Measurements from ENCODE around the gene NANOS2.
"Not testable (repeated sequence)": the region's sequence is repeated elsewhere in the genome, so short reads cannot be mapped to it uniquely, and the experiment has no call there.

NANOS2 gene

DNA sequence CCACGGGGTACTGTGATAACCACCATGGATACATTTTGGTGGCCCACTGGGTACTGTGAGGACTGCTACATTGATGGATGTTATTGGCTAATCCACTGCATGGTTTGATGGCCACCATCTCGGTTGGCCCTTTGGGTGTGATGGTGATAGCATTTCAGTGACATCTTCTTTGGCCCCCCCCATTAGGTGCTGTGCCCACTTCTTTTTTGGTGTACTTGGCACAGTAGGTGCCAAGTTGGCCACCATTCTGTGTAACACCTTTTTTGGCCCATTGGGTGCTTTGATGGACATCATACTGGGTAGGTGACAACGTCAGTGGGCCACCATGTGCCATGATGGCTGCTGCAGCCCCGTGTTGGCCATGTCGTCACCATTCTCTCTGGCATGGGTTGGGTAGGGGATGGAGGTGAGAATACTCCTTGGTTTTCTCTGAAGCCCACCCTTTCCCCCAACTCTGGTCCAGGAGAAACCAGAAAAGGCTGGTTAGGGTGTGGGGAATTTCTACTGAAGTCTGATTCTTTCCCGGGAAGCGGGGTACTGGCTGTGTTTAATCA is 41.3 kb downstream of the NANOS2 start:
- Histone ChIP-seq H2AFZ (ENCODE audit: low read length, unreplicated experiment) (no peak overlapping the region), H3K27me3 (ENCODE audit: insufficient read depth, low read length) (no peaks in the 10 kb centered on the region), H3K4me1 (ENCODE audit: control insufficient read depth, insufficient read depth, low read length, unreplicated experiment) (no peaks in the 10 kb centered on the region), H3K36me3 (ENCODE audit: insufficient read depth, low read length) (no peaks in the 10 kb centered on the region), H3K4me3 (ENCODE audit: low read depth, low read length) (no peak overlapping the region), H3K27ac (ENCODE audit: low read depth, low read length) (no peak overlapping the region), H3K79me2 (ENCODE audit: control insufficient read depth, insufficient read depth, low read length, unreplicated experiment) (no peaks in the 10 kb centered on the region)

DNA sequence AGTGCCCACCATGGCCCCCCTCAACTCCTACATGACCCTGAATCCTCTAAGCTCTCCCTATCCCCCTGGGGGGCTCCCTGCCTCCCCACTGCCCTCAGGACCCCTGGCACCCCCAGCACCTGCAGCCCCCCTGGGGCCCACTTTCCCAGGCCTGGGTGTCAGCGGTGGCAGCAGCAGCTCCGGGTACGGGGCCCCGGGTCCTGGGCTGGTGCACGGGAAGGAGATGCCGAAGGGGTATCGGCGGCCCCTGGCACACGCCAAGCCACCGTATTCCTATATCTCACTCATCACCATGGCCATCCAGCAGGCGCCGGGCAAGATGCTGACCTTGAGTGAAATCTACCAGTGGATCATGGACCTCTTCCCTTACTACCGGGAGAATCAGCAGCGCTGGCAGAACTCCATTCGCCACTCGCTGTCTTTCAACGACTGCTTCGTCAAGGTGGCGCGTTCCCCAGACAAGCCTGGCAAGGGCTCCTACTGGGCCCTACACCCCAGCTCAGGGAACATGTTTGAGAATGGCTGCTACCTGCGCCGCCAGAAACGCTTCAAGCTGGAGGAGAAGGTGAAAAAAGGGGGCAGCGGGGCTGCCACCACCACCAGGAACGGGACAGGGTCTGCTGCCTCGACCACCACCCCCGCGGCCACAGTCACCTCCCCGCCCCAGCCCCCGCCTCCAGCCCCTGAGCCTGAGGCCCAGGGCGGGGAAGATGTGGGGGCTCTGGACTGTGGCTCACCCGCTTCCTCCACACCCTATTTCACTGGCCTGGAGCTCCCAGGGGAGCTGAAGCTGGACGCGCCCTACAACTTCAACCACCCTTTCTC is 42.3 kb downstream of the NANOS2 start:
- H3K4me1 ChIP-seq (ENCODE audit: control insufficient read depth, insufficient read depth, low read length, unreplicated experiment), result no peaks in the 10 kb centered on the region
- H3K27ac ChIP-seq (ENCODE audit: low read depth, low read length), result no peak overlapping the region

DNA sequence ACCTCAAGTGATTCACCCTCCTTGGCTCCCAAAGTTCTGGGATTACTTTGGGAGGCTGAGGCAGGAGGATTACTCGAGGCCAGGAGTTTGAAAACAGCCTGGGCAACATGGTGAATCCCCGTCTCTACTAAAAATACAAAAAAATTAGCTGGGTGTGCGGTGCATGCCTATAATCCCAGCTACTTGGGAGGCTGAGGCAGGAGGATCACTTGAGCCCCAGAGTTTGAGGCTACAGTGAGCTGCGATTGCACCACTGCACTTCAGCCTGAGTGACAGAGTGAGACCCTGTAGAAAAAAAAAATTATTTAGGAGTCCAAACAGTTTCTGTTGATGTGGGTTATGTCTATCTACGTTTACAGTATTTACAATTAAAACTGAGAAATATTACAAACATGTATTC is 43.8 kb downstream of the NANOS2 start:
- Histone ChIP-seq H3K27ac (ENCODE audit: low read depth, low read length) (no peak overlapping the region), H2AFZ (ENCODE audit: low read length, unreplicated experiment) (no peak overlapping the region), H3K36me3 (ENCODE audit: insufficient read depth, low read length) (no peaks in the 10 kb centered on the region), H3K27me3 (ENCODE audit: insufficient read depth, low read length) (peaks cover 2% of the 10 kb centered on the region; the same call in 1 of the 2 replicates), H3K4me3 (ENCODE audit: low read depth, low read length) (no peak overlapping the region), H3K4me1 (ENCODE audit: control insufficient read depth, insufficient read depth, low read length, unreplicated experiment) (no peaks in the 10 kb centered on the region), H3K79me2 (ENCODE audit: control insufficient read depth, insufficient read depth, low read length, unreplicated experiment) (no peaks in the 10 kb centered on the region)

More for the DNA sequence above, 42.3 kb downstream of the NANOS2 start:
- Histone ChIP-seq H3K4me3 (ENCODE audit: low read depth, low read length) (no peak overlapping the region), H3K27me3 (ENCODE audit: insufficient read depth, low read length) (no peaks in the 10 kb centered on the region), H3K36me3 (ENCODE audit: insufficient read depth, low read length) (no peaks in the 10 kb centered on the region), H2AFZ (ENCODE audit: low read length, unreplicated experiment) (no peak overlapping the region), H3K79me2 (ENCODE audit: control insufficient read depth, insufficient read depth, low read length, unreplicated experiment) (no peaks in the 10 kb centered on the region)

DNA sequence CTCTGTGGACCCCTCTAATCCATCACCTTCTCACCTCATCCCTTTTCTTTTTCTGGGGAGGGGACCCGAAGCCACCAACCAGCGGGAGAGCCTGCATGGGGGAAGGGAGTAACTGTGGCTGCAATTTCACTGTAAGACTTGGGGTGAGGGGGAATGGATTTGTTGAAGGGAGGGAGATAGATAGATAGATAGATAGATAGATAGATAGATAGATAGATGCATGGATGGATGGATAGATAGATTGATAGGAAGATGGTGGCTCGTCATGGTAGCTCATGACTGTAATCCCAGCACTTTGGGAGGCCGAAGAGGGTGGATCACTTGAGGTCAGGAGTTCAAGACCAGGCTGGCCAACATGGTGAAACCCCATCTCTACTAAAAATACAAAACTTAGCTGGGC is 47.3 kb downstream of the NANOS2 start:
- not testable (repeated sequence) for H3K4me3 ChIP-seq (ENCODE audit: low read depth, low read length); H2AFZ ChIP-seq (ENCODE audit: low read length, unreplicated experiment); H3K79me2 ChIP-seq (ENCODE audit: control insufficient read depth, insufficient read depth, low read length, unreplicated experiment); H3K36me3 ChIP-seq (ENCODE audit: insufficient read depth, low read length); H3K4me1 ChIP-seq (ENCODE audit: control insufficient read depth, insufficient read depth, low read length, unreplicated experiment); H3K27ac ChIP-seq (ENCODE audit: low read depth, low read length)
- peaks cover 25% of the 10 kb centered on the region for H3K27me3 ChIP-seq (ENCODE audit: insufficient read depth, low read length)

DNA sequence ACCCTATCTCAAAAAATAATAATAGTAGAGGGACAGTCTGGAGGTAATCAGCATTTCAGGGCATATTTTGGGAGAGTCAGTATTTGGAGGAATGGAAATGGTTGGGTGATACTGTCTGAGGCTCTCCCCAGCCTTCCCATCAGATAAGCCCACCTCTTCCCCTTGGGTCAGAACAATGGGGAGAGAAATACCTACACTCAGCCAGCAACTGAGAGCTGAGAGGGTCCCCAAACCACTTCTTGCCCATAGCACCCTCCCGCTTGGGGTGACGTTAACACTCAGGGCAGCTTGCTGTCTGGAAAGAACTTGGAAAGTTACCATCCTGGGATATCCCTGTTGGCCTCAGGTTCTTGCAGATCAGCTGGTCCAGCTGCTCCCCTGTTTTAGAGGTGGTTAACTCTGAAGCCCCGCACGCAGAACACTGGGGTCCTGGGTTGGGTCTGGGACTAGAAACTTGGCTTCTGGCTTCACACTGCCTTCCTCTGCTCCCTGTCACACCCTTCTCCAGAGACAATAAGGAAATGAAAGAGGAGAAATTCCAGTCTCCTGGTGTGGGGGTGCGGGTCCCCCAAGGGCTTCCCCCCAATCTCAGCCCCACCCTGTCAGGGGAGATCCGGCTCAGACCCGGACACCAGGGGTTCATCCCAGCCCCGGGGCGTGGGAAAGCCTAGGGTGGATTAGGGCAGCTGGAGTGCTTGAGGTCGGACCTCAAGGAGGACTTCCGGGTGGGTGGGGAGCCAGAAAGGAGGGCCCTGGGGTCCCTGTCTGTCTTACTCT is 48.0 kb downstream of the NANOS2 start:
- Histone ChIP-seq H3K27ac (ENCODE audit: low read depth, low read length) (no peak overlapping the region), H3K27me3 (ENCODE audit: insufficient read depth, low read length) (peaks cover 25% of the 10 kb centered on the region), H3K79me2 (ENCODE audit: control insufficient read depth, insufficient read depth, low read length, unreplicated experiment) (peaks cover 9% of the 10 kb centered on the region), H3K4me3 (ENCODE audit: low read depth, low read length) (no peak overlapping the region), H3K36me3 (ENCODE audit: insufficient read depth, low read length) (no peaks in the 10 kb centered on the region), H3K4me1 (ENCODE audit: control insufficient read depth, insufficient read depth, low read length, unreplicated experiment) (no peaks in the 10 kb centered on the region), H2AFZ (ENCODE audit: low read length, unreplicated experiment) (no peak overlapping the region)

DNA sequence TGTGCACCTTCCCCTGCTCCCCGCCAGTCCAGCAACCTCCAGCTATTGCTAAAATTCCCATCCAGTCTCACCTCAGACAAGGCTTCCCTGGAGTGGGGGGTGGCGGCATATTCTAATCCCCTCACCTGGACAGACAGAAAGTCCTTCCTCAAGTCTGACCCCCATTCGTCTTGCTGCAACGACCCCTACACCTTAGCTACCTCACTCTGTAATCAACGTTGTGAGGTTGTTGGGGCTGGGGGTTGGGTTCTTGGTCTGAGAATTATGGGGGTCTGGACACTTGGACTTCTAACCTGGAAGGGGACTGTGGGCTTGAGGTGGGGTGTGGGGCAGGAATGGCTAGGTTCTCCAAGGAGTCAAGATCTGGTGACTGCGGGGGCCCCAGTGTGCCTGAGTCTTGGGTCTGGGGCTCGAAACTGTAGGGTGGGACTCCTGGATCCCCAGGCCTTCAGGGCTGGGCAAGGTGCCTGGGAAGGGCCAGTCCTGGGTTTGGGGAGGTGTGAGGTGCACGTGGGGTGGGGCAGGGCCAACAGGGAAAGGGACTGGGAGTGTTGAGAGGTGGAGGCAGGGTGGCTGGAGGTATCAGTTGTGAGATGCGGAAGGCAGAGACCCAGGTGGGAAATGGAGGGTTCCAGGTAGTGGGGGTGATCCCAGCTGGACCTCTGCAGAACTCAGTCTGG is 49.2 kb downstream of the NANOS2 start:
- no peaks in the 10 kb centered on the region for H3K36me3 ChIP-seq (ENCODE audit: insufficient read depth, low read length)
- H3K4me3 ChIP-seq (ENCODE audit: low read depth, low read length), result no peak overlapping the region
- no peak overlapping the region for H3K27ac ChIP-seq (ENCODE audit: low read depth, low read length)
- no peak overlapping the region for H2AFZ ChIP-seq (ENCODE audit: low read length, unreplicated experiment)
- H3K4me1 ChIP-seq (ENCODE audit: control insufficient read depth, insufficient read depth, low read length, unreplicated experiment), result no peaks in the 10 kb centered on the region
- peaks cover 18% of the 10 kb centered on the region for H3K79me2 ChIP-seq (ENCODE audit: control insufficient read depth, insufficient read depth, low read length, unreplicated experiment)
- H3K27me3 ChIP-seq (ENCODE audit: insufficient read depth, low read length), result peaks cover 25% of the 10 kb centered on the region

DNA sequence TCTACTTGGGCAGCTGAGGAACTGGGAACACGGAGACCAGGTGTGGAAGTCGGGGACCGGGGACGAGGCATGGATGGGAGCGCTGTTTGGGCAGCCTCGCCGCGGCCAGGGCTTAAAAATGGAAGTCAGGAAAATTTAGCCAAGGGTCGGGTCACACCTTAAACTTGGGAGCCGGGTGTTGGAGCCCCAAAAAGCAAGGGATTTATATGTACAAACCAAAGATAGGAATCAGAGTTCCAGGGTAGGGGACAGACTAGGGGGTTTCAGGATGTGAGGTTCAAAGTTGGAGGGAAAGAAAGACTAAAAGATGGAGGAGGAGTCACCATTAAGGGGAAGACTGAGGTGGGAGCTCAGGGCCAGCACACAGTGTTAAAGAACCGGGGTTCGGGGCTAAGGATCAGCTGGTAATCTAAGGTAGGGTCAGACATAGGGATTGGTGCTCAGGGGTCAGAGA is 49.9 kb downstream of the NANOS2 start:
- peaks cover 18% of the 10 kb centered on the region for H3K79me2 ChIP-seq (ENCODE audit: control insufficient read depth, insufficient read depth, low read length, unreplicated experiment)
- H3K4me3 ChIP-seq (ENCODE audit: low read depth, low read length), result peak overlapping the region; percentile 58; the same call in 1 of the 2 replicates
- no peak overlapping the region for H3K27ac ChIP-seq (ENCODE audit: low read depth, low read length)
- H3K36me3 ChIP-seq (ENCODE audit: insufficient read depth, low read length), result no peaks in the 10 kb centered on the region
- no peak overlapping the region for H2AFZ ChIP-seq (ENCODE audit: low read length, unreplicated experiment)
- no peaks in the 10 kb centered on the region for H3K4me1 ChIP-seq (ENCODE audit: control insufficient read depth, insufficient read depth, low read length, unreplicated experiment)
- peaks cover 25% of the 10 kb centered on the region for H3K27me3 ChIP-seq (ENCODE audit: insufficient read depth, low read length)

DNA sequence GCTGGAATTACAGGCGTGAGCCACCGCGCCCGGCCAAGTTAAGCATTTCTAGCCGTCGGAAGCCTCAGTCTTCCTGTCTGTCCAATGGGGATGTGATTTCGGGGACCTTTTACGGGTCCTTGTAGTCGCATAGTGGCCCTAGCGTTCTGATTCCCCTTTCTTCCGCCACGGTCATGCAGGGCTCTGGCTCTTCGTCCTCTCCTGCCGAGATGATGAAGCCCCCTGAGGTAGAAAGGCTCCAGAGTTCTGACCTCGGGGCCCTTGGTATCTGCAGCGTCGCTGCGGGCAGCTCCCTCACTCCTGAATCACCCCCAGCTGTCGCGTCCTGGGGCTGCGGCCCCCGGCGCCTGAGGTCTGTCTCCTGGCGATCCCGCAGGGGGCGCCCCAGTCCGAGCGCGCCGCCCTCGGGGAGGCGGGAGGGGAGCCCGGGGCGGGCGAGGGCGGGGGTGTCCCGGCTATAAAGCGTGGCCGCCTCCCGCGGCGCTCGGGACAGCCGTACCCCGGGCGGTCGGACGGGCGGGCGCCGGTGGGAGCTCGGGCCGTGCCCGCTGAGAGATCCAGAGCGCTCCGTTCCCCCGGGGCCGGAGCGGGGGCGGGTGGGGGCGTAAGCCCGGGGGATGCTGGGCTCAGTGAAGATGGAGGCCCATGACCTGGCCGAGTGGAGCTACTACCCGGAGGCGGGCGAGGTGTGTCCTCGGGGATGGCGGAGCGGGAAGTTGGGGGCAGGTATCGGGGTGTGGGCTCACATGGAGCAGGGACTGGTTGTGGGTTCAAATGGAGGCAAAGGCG is 50.5 kb downstream of the NANOS2 start, which contains the start of gene FOXA3:
FOXA3 (plus strand) TSS at position 487 of the 789 bp plus-strand sequence; CDS start at position 618, 131 bp downstream.
- Histone ChIP-seq H3K27me3 (ENCODE audit: insufficient read depth, low read length) (peaks cover 25% of the 10 kb centered on the region), H3K27ac (ENCODE audit: low read depth, low read length) (no peak within 1 kb of the TSS), H3K4me1 (ENCODE audit: control insufficient read depth, insufficient read depth, low read length, unreplicated experiment) (no peaks in the 10 kb centered on the region), H2AFZ (ENCODE audit: low read length, unreplicated experiment) (peak within 1 kb of the TSS; percentile 75), H3K36me3 (ENCODE audit: insufficient read depth, low read length) (no peaks in the 10 kb centered on the region), H3K79me2 (ENCODE audit: control insufficient read depth, insufficient read depth, low read length, unreplicated experiment) (peaks cover 21% of the 10 kb centered on the region), H3K4me3 (ENCODE audit: low read depth, low read length) (peak within 1 kb of the TSS; percentile 64)

DNA sequence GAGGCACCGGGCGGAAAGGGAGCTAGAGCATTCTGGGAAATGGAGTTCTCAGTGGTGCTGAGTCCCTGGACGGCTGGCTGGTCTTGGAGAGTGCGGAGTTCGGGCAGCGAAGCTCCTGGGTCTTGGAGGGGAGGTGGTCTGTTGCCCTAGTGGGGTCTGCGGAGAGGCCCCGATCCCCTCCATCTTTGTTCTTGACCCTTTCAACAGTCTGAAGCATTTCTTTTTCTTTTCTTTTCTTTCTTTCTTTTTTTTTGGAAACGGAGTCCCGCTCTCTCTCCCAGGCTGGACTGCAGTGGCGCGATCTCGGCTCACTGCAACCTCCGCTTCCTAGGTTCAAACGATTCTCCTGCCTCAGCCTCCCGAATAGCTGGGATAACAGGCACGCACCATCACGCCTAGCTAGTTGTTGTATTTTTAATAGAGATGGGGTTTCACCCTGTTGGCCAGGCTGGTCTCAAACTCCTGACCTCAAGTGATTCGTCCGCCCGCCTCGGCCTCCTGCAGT is 51.2 kb downstream of the NANOS2 start:
- H3K27ac ChIP-seq (ENCODE audit: low read depth, low read length), result no peak overlapping the region
- H3K27me3 ChIP-seq (ENCODE audit: insufficient read depth, low read length), result peaks cover 25% of the 10 kb centered on the region
- no peaks in the 10 kb centered on the region for H3K4me1 ChIP-seq (ENCODE audit: control insufficient read depth, insufficient read depth, low read length, unreplicated experiment)
- no peaks in the 10 kb centered on the region for H3K36me3 ChIP-seq (ENCODE audit: insufficient read depth, low read length)
- peak overlapping the region; percentile 64 for H3K4me3 ChIP-seq (ENCODE audit: low read depth, low read length)
- peaks cover 21% of the 10 kb centered on the region for H3K79me2 ChIP-seq (ENCODE audit: control insufficient read depth, insufficient read depth, low read length, unreplicated experiment)
- peak overlapping the region; percentile 75 for H2AFZ ChIP-seq (ENCODE audit: low read length, unreplicated experiment)

Data from ACC112 (cell line).